ENCODE results near the gene DOK4.

Gene DOK4

GRCh38 chr16:57435838-57436237 is 50.5 kb downstream of the DOK4 start:
- peaks cover 9% of the 10 kb centered on the region for H3K9me3 ChIP-seq (ENCODE audit: insufficient read depth, low read length)
- DNase-seq (ENCODE audit: low read depth, low spot score) = no peak
- no peak overlapping the region for H3K4me3 ChIP-seq (ENCODE audit: insufficient read length, low read depth)
- H3K27me3 ChIP-seq (ENCODE audit: insufficient read depth, insufficient read length) = no peaks in the 10 kb centered on the region
- H3K36me3 ChIP-seq (ENCODE audit: insufficient read depth, insufficient read length, low read length) = peaks cover 95% of the 10 kb centered on the region
- H3K4me1 ChIP-seq (ENCODE audit: insufficient read depth, insufficient read length) = no peaks in the 10 kb centered on the region
- TF ChIP-seq ZNF274 (IDR thresholded peaks at IDR 0.05; ENCODE audit: low read depth, low read length) = no peak
- no peak for TF ChIP-seq SUZ12 (IDR thresholded peaks at IDR 0.05; ENCODE audit: extremely low read depth, insufficient read depth, insufficient read length)
- TF ChIP-seq YY1 (IDR thresholded peaks at IDR 0.05; ENCODE audit: insufficient read depth, insufficient read length) = no peak
- no peak overlapping the region for H3K9ac ChIP-seq (ENCODE audit: insufficient read length, low read depth)

DNA sequence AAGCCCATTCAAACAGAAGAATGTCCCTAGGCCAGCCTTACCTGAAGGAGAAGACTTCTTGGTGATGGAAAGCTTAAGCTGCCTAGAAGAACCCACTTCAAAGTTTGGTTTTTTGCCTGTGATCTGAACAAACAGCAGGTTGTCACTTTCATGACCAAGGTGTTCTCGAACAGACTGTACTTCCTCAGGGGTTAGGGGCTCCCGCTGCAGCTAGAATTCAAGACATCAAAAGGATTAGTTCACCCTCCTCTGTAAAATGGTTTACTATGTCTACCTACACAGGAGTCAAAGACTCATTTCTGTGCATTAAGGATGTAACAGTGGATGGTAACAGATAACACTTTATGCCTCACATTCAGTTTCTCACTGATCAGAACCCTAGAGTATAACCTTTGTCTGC is 52.3 kb downstream of the DOK4 start:
- H3K36me3 ChIP-seq (ENCODE audit: insufficient read depth, insufficient read length, low read length) = peaks cover 93% of the 10 kb centered on the region
- DNase-seq (ENCODE audit: low read depth, low spot score) = no peak
- no peaks in the 10 kb centered on the region for H3K27me3 ChIP-seq (ENCODE audit: insufficient read depth, insufficient read length)
- H3K9ac ChIP-seq (ENCODE audit: insufficient read length, low read depth) = no peak overlapping the region
- no peak overlapping the region for H3K4me3 ChIP-seq (ENCODE audit: insufficient read length, low read depth)
- no peaks in the 10 kb centered on the region for H3K4me1 ChIP-seq (ENCODE audit: insufficient read depth, insufficient read length)
- TF ChIP-seq ZNF274 (IDR thresholded peaks at IDR 0.05; ENCODE audit: low read depth, low read length) (no peak), SUZ12 (IDR thresholded peaks at IDR 0.05; ENCODE audit: extremely low read depth, insufficient read depth, insufficient read length) (no peak), YY1 (IDR thresholded peaks at IDR 0.05; ENCODE audit: insufficient read depth, insufficient read length) (no peak)
- H3K9me3 ChIP-seq (ENCODE audit: insufficient read depth, low read length) = no peaks in the 10 kb centered on the region

DNA sequence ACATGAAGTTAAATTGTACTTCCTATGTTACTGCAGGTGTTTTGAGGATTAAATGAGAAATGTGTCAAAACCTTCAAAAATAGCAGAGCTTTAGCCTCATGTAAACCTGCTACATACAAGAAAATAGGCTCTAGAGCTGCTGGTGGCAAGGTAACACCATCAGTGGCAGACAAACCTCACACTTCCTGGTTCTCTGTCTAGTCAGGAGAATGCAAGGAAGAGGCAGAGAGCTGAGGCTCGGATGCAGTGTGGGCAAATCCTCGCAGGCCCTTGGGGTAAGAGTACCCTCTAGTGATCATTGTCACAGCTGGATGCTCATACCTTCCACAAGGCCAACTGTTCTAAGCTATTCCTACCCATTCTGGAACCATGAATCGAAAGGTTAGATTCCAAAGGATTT is 53.3 kb downstream of the DOK4 start:
- no peak for DNase-seq (ENCODE audit: low read depth, low spot score)
- no peaks in the 10 kb centered on the region for H3K4me1 ChIP-seq (ENCODE audit: insufficient read depth, insufficient read length)
- no peak overlapping the region for H3K4me3 ChIP-seq (ENCODE audit: insufficient read length, low read depth)
- H3K9me3 ChIP-seq (ENCODE audit: insufficient read depth, low read length) = no peaks in the 10 kb centered on the region
- H3K9ac ChIP-seq (ENCODE audit: insufficient read length, low read depth) = no peak overlapping the region
- peaks cover 93% of the 10 kb centered on the region for H3K36me3 ChIP-seq (ENCODE audit: insufficient read depth, insufficient read length, low read length)
- no peaks in the 10 kb centered on the region for H3K27me3 ChIP-seq (ENCODE audit: insufficient read depth, insufficient read length)
- TF ChIP-seq ZNF274 (IDR thresholded peaks at IDR 0.05; ENCODE audit: low read depth, low read length) (no peak), YY1 (IDR thresholded peaks at IDR 0.05; ENCODE audit: insufficient read depth, insufficient read length) (no peak), SUZ12 (IDR thresholded peaks at IDR 0.05; ENCODE audit: extremely low read depth, insufficient read depth, insufficient read length) (no peak)

GRCh38 chr16:57432505-57432904 is 53.8 kb downstream of the DOK4 start:
- no peak for DNase-seq (ENCODE audit: low read depth, low spot score)
- no peaks in the 10 kb centered on the region for H3K27me3 ChIP-seq (ENCODE audit: insufficient read depth, insufficient read length)
- peaks cover 93% of the 10 kb centered on the region for H3K36me3 ChIP-seq (ENCODE audit: insufficient read depth, insufficient read length, low read length)
- H3K9ac ChIP-seq (ENCODE audit: insufficient read length, low read depth) = no peak overlapping the region
- no peaks in the 10 kb centered on the region for H3K9me3 ChIP-seq (ENCODE audit: insufficient read depth, low read length)
- no peak overlapping the region for H3K4me3 ChIP-seq (ENCODE audit: insufficient read length, low read depth)
- H3K4me1 ChIP-seq (ENCODE audit: insufficient read depth, insufficient read length) = no peaks in the 10 kb centered on the region
- TF ChIP-seq ZNF274 (IDR thresholded peaks at IDR 0.05; ENCODE audit: low read depth, low read length) (no peak), SUZ12 (IDR thresholded peaks at IDR 0.05; ENCODE audit: extremely low read depth, insufficient read depth, insufficient read length) (no peak), YY1 (IDR thresholded peaks at IDR 0.05; ENCODE audit: insufficient read depth, insufficient read length) (no peak)

DNA sequence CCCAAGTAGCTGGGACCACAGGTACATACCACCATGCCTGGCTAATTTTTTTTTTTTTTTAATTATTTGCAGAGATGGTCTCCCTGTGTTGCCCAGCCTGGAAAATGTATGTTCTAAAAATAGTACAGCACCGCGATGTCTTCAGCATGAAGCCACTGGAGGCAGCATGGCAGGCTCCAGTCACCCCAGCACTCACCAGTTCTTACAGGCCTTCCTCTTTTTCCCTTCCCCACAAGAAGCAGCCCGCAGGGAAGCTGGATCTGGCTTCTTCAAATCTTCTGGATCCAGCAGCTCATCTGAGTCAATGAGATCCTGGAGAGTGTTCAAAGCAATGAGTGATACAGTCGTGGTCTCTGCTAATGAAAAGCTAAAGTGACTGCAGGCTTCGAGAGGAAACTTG is 55.3 kb downstream of the DOK4 start:
- Histone ChIP-seq H3K4me3 (ENCODE audit: insufficient read length, low read depth) (no peak overlapping the region), H3K4me1 (ENCODE audit: insufficient read depth, insufficient read length) (no peaks in the 10 kb centered on the region), H3K9ac (ENCODE audit: insufficient read length, low read depth) (no peak overlapping the region), H3K36me3 (ENCODE audit: insufficient read depth, insufficient read length, low read length) (peaks cover 92% of the 10 kb centered on the region), H3K27me3 (ENCODE audit: insufficient read depth, insufficient read length) (no peaks in the 10 kb centered on the region), H3K9me3 (ENCODE audit: insufficient read depth, low read length) (no peaks in the 10 kb centered on the region)
- DNase-seq (ENCODE audit: low read depth, low spot score) = no peak
- TF ChIP-seq YY1 (IDR thresholded peaks at IDR 0.05; ENCODE audit: insufficient read depth, insufficient read length) = no peak
- TF ChIP-seq SUZ12 (IDR thresholded peaks at IDR 0.05; ENCODE audit: extremely low read depth, insufficient read depth, insufficient read length) = no peak
- no peak for TF ChIP-seq ZNF274 (IDR thresholded peaks at IDR 0.05; ENCODE audit: low read depth, low read length)

DNA sequence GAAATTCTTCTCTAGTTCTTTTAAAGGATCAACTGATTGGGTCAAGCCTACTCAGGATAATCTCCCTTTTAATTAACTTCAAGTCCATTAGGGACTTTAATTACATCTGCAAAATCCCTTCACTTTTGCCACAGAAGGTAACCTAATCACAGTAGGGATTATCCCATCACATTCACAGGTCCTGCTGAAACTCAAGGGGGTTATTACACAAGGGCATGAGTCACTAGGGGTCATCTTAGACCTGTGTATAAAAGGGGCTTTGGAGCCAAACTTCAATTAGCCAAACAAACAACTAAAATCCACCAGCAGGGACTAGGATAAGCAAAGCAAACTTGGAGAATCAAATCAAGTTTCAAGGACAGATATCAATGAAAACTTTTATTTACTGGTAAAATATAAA is 58.5 kb downstream of the DOK4 start:
- no peaks in the 10 kb centered on the region for H3K27me3 ChIP-seq (ENCODE audit: insufficient read depth, insufficient read length)
- no peak for DNase-seq (ENCODE audit: low read depth, low spot score)

DNA sequence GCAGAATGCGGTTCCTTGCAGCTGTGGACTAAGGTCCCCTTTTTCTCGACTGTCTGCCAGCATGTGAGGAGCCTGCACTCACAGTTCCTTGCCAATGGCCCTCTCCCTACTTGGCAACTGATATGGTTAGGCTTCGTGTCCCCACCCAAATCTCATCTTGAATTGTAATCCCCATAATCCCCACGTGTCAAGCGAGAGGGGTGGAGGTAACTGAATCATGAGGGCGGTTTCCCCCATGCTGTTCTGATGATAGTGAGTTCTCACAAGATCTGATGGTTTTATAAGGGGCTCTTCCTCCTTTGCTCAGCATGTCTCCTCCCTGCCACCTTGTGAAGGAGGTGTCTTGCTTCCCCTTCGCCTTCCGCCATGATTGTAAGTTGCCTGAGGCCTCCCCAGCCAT is 59.0 kb downstream of the DOK4 start:
- H3K4me3 ChIP-seq (ENCODE audit: insufficient read length, low read depth) = no peak overlapping the region
- no peak overlapping the region for H3K9ac ChIP-seq (ENCODE audit: insufficient read length, low read depth)
- DNase-seq (ENCODE audit: low read depth, low spot score) = no peak
- peaks cover 57% of the 10 kb centered on the region for H3K36me3 ChIP-seq (ENCODE audit: insufficient read depth, insufficient read length, low read length)
- H3K4me1 ChIP-seq (ENCODE audit: insufficient read depth, insufficient read length) = no peaks in the 10 kb centered on the region
- TF ChIP-seq SUZ12 (IDR thresholded peaks at IDR 0.05; ENCODE audit: extremely low read depth, insufficient read depth, insufficient read length) (no peak), YY1 (IDR thresholded peaks at IDR 0.05; ENCODE audit: insufficient read depth, insufficient read length) (no peak), ZNF274 (IDR thresholded peaks at IDR 0.05; ENCODE audit: low read depth, low read length) (no peak)
- no peaks in the 10 kb centered on the region for H3K9me3 ChIP-seq (ENCODE audit: insufficient read depth, low read length)
- no peaks in the 10 kb centered on the region for H3K27me3 ChIP-seq (ENCODE audit: insufficient read depth, insufficient read length)

More for the DNA sequence above, 58.5 kb downstream of the DOK4 start:
- Histone ChIP-seq H3K9me3 (ENCODE audit: insufficient read depth, low read length) (no peaks in the 10 kb centered on the region), H3K36me3 (ENCODE audit: insufficient read depth, insufficient read length, low read length) (peaks cover 62% of the 10 kb centered on the region), H3K9ac (ENCODE audit: insufficient read length, low read depth) (no peak overlapping the region), H3K4me3 (ENCODE audit: insufficient read length, low read depth) (no peak overlapping the region), H3K4me1 (ENCODE audit: insufficient read depth, insufficient read length) (no peaks in the 10 kb centered on the region)
- TF ChIP-seq SUZ12 (IDR thresholded peaks at IDR 0.05; ENCODE audit: extremely low read depth, insufficient read depth, insufficient read length) (no peak), YY1 (IDR thresholded peaks at IDR 0.05; ENCODE audit: insufficient read depth, insufficient read length) (no peak), ZNF274 (IDR thresholded peaks at IDR 0.05; ENCODE audit: low read depth, low read length) (no peak)

All from NT2/D1 (cell line).